Lung (tissue), 12 donors: ENCODE measurements around the gene PRG2. TPM values are rescaled to one million over a fixed set of nuclear protein-coding genes. Genes with fewer than 3 reads are reported as not detected.

Experiments
- ATAC-seq: fragments of 200-7000 bp; cut with Tn5 transposase; one replicate; pipeline ENCODE4 v1.9.1; 2020; ENCODE audit warnings: moderate number of reproducible peaks; ENCODE audit not compliant: insufficient read depth, low FRiP score
- DNase-seq, 3 donors: peaks; one replicate each; pipeline ENCODE4 v3.0.0-alpha.2; 2013 to 2017
- H3K27ac ChIP-seq, 2 donors: one replicate each; pipeline ENCODE4 v1.5.1; 2013; ENCODE audit warnings: mild to moderate bottlenecking in 2 of 2, moderate library complexity in 2 of 2, control low read depth in 1 of 2, inconsistent platforms in 1 of 2, low read depth in 1 of 2, low read length in 1 of 2
- H3K27me3 ChIP-seq, 3 donors: one replicate each; pipeline ENCODE4 v1.5.1; 2013; ENCODE audit warnings: low read length in 2 of 3; ENCODE audit not compliant: control insufficient read depth in 3 of 3, insufficient read depth in 3 of 3
- H3K36me3 ChIP-seq, 4 donors: one replicate each; pipeline ENCODE4 v1.5.1; 2013; ENCODE audit warnings: low read length in 4 of 4, mild to moderate bottlenecking in 1 of 4, moderate library complexity in 1 of 4; ENCODE audit not compliant: control insufficient read depth in 4 of 4, insufficient read depth in 4 of 4
- H3K4me1 ChIP-seq, 5 donors: one replicate each; pipeline ENCODE4 v1.5.1; 2013; ENCODE audit warnings: low read length in 5 of 5, mild to moderate bottlenecking in 2 of 5, moderate library complexity in 1 of 5; ENCODE audit not compliant: control insufficient read depth in 5 of 5, insufficient read depth in 5 of 5
- H3K4me3 ChIP-seq: one replicate; pipeline ENCODE4 v1.5.1; 2013; ENCODE audit warnings: mild to moderate bottlenecking, control low read depth, moderate library complexity
- H3K9ac ChIP-seq, 2 donors: one replicate each; pipeline ENCODE4 v1.5.1; 2013; ENCODE audit warnings: low read length in 2 of 2, control low read depth in 1 of 2; ENCODE audit not compliant: insufficient read depth in 1 of 2
- H3K9me3 ChIP-seq, 4 donors: one replicate each; pipeline ENCODE4 v1.5.1; 2013; ENCODE audit warnings: low read length in 3 of 4, mild to moderate bottlenecking in 1 of 4, moderate library complexity in 1 of 4; ENCODE audit not compliant: control insufficient read depth in 4 of 4, insufficient read depth in 3 of 4
- CTCF ChIP-seq: IDR thresholded peaks from 2 replicates; pipeline ENCODE4 v1.5.1; 2012; ENCODE audit warnings: mild to moderate bottlenecking; ENCODE audit errors: control extremely low read depth, extremely low read depth
- WGBS, 2 donors: extraction: QIAGEN DNeasy Blood & Tissue Kit; methylation state at CpG; one replicate each; pipeline ENCODE4 v1.1.7; 2013; 5-methylcytosine and 5-hydroxymethylcytosine counted together
- polyA plus RNA-seq, 2 donors: library from polyadenylated mRNA; stranded (reverse); fragments of 200-250 nt; gene quantifications; one replicate each; pipeline ENCODE4 v1.2.1, GENCODE V29; 2013
- total RNA-seq, 2 donors: library from RNA; depleted of rRNA in 1 of 2; stranded (reverse); fragments of >200 nt in 1 of 2; gene quantifications; one replicate each; pipeline ENCODE4 v1.2.1, GENCODE V29; 2014 to 2021
- donor health status: control.
- donor health status: control.
- donor health status: Bipolar disorder and iron deficiency.
- donor health status: healthy.
- donor health status: DM: yes; HTN: yes; CAD: no.

The PRG2 gene
- total and polyA plus RNA-seq, 4 donors, result 0.68 to 5.3 (median 0.83) TPM

- peaks cover 10 to 56% (median 34%) of the 10 kb centered on the region in 4 donors for H3K36me3 ChIP-seq
Observed at GRCh38 chr11:57418131-57418530, 27.7 kb upstream of the PRG2 start.

GRCh38 chr11:57417056-57417455 is 26.6 kb upstream of the PRG2 start:
- DNase-seq (peak; percentile 29 to 80 (median 52)), ATAC-seq (peak; percentile 24)
- Histone ChIP-seq H3K9me3 (no peaks in the 10 kb centered on the region), H3K4me1 (peaks cover 0 to 4% (median 0%) of the 10 kb centered on the region in 5 donors), H3K27ac (no peak overlapping the region), H3K4me3 (no peak overlapping the region), H3K9ac (no peak overlapping the region), H3K27me3 (no peaks in the 10 kb centered on the region), H3K36me3 (peaks cover 10 to 54% (median 34%) of the 10 kb centered on the region in 4 donors)
- WGBS, 2 donors, result 57 to 61% methylated on average over 4 of the region's 4 CpGs
- no peak for TF ChIP-seq CTCF

More at GRCh38 chr11:57418131-57418530, 27.7 kb upstream of the PRG2 start:
- no peak overlapping the region for H3K9ac ChIP-seq
- TF ChIP-seq CTCF, result no peak
- peaks cover 0 to 4% (median 0%) of the 10 kb centered on the region in 5 donors for H3K4me1 ChIP-seq
- H3K9me3 ChIP-seq, result no peaks in the 10 kb centered on the region
- H3K27me3 ChIP-seq, result no peaks in the 10 kb centered on the region
- DNase-seq, result no peak
- no peak overlapping the region for H3K27ac ChIP-seq
- no peak overlapping the region for H3K4me3 ChIP-seq
- no peak for ATAC-seq

- H3K36me3 ChIP-seq, result peaks cover 10 to 54% (median 33%) of the 10 kb centered on the region in 4 donors
- 92 to 93% methylated on average over 3 of the region's 3 CpGs for WGBS, 2 donors
- H3K4me1 ChIP-seq, result peaks cover 0 to 4% (median 0%) of the 10 kb centered on the region in 5 donors
- no peak overlapping the region for H3K4me3 ChIP-seq
- H3K27me3 ChIP-seq, result no peaks in the 10 kb centered on the region
- DNase-seq, result no peak
- no peak for ATAC-seq
- TF ChIP-seq CTCF, result no peak
- H3K9me3 ChIP-seq, result no peaks in the 10 kb centered on the region
- no peak overlapping the region for H3K9ac ChIP-seq
- H3K27ac ChIP-seq, result peak overlapping the region in 1 of 2 donors; percentile 4
Observed at GRCh38 chr11:57416436-57416835, 26.0 kb upstream of the PRG2 start.
